ENCODE measurements around the gene XPR1. TPM values are rescaled to one million over a fixed set of nuclear protein-coding genes. Genes with fewer than 3 reads are reported as not detected.

The XPR1 gene
- total RNA-seq, 1 donor from 2014 or later: 21.4 TPM

DNA sequence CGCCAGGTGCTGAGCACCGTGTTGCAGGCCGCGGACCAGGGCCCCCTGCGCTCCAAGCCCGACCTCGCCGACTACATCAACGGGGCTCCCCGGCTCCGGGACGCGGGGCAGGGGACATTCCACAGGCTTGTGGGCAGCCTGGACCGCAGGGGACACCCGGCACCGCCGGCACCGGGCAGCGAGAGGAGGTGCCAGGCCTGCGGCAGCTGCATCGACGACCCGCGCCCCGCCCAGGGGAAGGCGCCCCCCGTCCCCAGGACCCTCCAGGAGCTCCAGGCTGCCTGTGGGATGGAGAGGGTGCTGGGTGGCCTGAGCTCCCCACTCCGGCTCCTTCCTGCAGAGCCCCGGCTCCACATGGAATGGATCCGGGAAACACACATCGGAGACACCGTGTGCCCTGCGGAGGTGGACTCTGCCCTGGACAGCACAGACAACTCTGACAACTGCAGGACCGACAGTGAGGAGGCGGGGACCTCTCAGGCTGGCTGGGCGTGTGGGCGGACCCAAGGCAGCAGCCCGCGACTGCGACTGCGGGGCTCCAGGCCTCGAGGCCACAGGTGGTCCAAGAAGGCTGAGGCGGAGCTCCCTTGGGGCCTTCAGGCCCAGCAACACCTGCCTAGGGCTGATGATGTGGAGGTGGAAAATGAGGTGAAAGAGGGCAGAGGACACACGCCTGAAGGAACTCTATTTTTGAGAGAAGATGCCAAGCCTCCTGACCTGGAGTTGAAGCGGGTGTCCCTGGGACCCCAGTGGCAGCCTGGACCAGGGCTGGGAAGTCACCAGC, 303.7 kb downstream of the XPR1 start:
- DNase-seq (ENCODE audit: extremely low spot score, unreplicated experiment): no peak
- no peaks in the 10 kb centered on the region for H3K9me3 Mint-ChIP-seq (ENCODE audit: unreplicated experiment)
- H3K4me1 Mint-ChIP-seq (ENCODE audit: unreplicated experiment): peaks cover 2% of the 10 kb centered on the region
- no peak overlapping the region for H3K27ac Mint-ChIP-seq (ENCODE audit: unreplicated experiment)
- H3K4me3 Mint-ChIP-seq (ENCODE audit: unreplicated experiment): no peak overlapping the region
- peaks cover 4% of the 10 kb centered on the region for H3K36me3 Mint-ChIP-seq (ENCODE audit: unreplicated experiment)
- H3K27me3 Mint-ChIP-seq (ENCODE audit: unreplicated experiment): no peaks in the 10 kb centered on the region
- no peak for TF ChIP-seq CTCF (IDR thresholded peaks at IDR 0.05)

DNA sequence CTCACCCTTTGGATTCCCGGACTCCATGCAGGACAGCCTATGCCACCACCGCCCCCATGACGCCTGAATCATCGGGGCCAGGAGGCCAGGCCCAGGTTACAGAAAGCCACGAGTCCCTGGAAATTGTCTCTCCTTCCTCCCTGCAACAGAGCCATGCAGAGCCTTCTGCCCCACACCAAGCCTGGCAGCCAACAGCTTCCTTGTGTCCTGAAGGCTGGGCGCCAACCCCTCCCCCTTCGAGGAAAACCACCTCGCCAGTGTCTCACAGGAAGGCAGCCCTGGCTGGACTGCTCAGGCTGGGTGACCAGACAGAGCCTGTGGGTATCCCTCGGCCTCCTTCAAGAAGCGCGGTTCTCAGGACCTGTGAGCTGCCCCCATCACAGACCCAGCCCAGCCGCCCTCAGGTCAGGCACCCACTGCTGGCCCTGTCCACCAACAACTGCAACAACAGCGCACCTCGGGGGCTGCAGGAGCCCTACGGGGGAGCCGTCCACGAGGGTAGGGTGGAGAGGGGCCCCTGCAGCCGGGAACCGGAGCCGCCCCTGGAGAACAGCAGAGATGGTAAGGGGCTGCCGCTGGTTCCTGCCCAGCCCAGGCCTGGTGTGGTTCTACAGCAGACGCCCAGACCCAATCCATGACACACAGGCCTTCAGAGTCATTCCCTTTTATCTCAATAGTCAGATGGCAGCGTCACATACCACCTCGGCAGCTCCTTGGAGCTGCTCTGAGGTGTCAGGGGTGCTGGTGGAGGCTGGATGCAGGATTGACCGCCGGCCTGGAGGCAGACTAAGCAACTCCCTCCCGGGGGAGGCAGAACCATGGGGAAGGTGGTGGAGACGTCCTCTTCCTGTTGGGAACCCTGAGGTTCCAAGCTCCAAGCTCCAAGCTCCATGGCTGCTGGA, 304.5 kb downstream of the XPR1 start:
- no peaks in the 10 kb centered on the region for H3K27me3 Mint-ChIP-seq (ENCODE audit: unreplicated experiment)
- TF ChIP-seq CTCF (IDR thresholded peaks at IDR 0.05): no peak
- H3K36me3 Mint-ChIP-seq (ENCODE audit: unreplicated experiment): peaks cover 4% of the 10 kb centered on the region
- H3K4me3 Mint-ChIP-seq (ENCODE audit: unreplicated experiment): no peak overlapping the region
- H3K4me1 Mint-ChIP-seq (ENCODE audit: unreplicated experiment): peaks cover 2% of the 10 kb centered on the region
- no peak overlapping the region for H3K27ac Mint-ChIP-seq (ENCODE audit: unreplicated experiment)
- DNase-seq (ENCODE audit: extremely low spot score, unreplicated experiment): no peak
- H3K9me3 Mint-ChIP-seq (ENCODE audit: unreplicated experiment): no peaks in the 10 kb centered on the region

DNA sequence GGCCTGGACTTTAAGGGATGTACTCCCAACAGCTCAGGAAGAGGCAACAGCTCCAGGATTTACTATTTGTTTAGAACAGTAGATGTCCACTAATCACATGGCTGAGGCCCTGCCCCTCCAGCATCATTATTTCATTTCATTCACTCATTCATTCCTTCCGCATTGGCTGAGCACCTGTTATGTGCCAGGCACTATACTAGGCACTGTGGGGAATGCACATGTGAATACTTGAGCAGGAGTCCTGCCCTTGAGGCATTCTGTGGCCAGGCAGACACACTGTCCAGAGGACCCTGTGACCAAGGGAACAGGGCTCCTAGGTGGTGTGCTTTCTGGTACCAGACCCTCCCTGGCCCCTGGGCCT, 305.2 kb downstream of the XPR1 start:
- Mint-ChIP-seq H3K4me3 (ENCODE audit: unreplicated experiment) (no peak overlapping the region), H3K27me3 (ENCODE audit: unreplicated experiment) (no peaks in the 10 kb centered on the region), H3K9me3 (ENCODE audit: unreplicated experiment) (no peaks in the 10 kb centered on the region), H3K4me1 (ENCODE audit: unreplicated experiment) (peaks cover 2% of the 10 kb centered on the region), H3K36me3 (ENCODE audit: unreplicated experiment) (peaks cover 4% of the 10 kb centered on the region), H3K27ac (ENCODE audit: unreplicated experiment) (no peak overlapping the region)
- TF ChIP-seq CTCF (IDR thresholded peaks at IDR 0.05): no peak
- no peak for DNase-seq (ENCODE audit: extremely low spot score, unreplicated experiment)

DNA sequence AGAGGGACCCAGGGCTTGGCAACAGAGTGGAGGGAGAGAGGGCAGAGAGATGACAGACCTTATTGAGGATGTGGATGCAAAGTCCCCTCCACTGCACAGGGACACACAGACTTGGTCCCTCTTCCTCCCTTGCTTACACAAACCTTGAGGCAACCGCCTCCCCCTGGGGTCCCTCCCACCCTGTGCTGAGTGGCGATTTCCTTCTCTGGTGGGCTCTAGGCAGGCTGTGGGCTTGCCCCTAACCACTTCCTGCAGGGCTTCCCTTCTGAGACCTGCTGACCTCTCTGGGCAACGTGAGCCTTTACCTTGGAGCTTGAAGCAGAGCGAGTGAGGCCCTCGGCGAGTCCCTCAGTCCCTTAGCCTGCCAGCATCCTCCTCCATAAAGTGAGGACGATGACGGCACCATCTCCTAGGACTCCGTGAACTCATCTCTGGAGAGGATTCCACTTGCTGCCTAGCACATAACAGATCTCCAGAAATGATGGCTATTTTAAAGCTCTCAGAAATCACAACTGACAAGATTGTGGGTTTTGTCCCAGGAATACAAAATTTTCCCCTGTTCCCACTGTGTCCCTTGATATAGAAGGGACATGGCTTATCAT, 305.9 kb downstream of the XPR1 start:
- H3K27me3 Mint-ChIP-seq (ENCODE audit: unreplicated experiment): no peaks in the 10 kb centered on the region
- H3K36me3 Mint-ChIP-seq (ENCODE audit: unreplicated experiment): peaks cover 6% of the 10 kb centered on the region
- H3K27ac Mint-ChIP-seq (ENCODE audit: unreplicated experiment): no peak overlapping the region
- H3K4me1 Mint-ChIP-seq (ENCODE audit: unreplicated experiment): peaks cover 2% of the 10 kb centered on the region
- no peak overlapping the region for H3K4me3 Mint-ChIP-seq (ENCODE audit: unreplicated experiment)
- DNase-seq (ENCODE audit: extremely low spot score, unreplicated experiment): no peak
- TF ChIP-seq CTCF (IDR thresholded peaks at IDR 0.05): no peak
- no peaks in the 10 kb centered on the region for H3K9me3 Mint-ChIP-seq (ENCODE audit: unreplicated experiment)
